ENCODE measurements around the gene SRPK2. TPM values are rescaled to one million over a fixed set of nuclear protein-coding genes. Genes with fewer than 3 reads are reported as not detected.

The SRPK2 gene
- total RNA-seq, 1 experiment from 2014 or later: 59.8 TPM

- TF ChIP-seq EZH2 (IDR thresholded peaks at IDR 0.05; ENCODE audit: borderline replicate concordance, low read depth, low read length, poor library complexity, severe bottlenecking) (no peak), CTCF (conservative IDR thresholded peaks at IDR 0.05; ENCODE audit: low read depth, low read length) (no peak)
- no peaks in the 10 kb centered on the region for H3K27me3 ChIP-seq (replicated peaks; ENCODE audit: insufficient read depth, low read depth, low read length, poor library complexity)
- H3K9me3 ChIP-seq (ENCODE audit: low read depth, low read length, poor library complexity, severe bottlenecking): no peaks in the 10 kb centered on the region
- ChIA-PET CTCF (interaction anchor here (0.6 kb wide), 1 partner anchor 58 kb away, joined by 3 read pairs; no protein-coding TSS in a partner anchor), POLR2A (ENCODE audit: low non-redundant PET) (no interaction called here)
- H3K27ac ChIP-seq (ENCODE audit: low read depth, low read length, poor library complexity, severe bottlenecking): no peak overlapping the region
- no peak overlapping the region for H3K4me3 ChIP-seq (ENCODE audit: low read depth, low read length, poor library complexity, severe bottlenecking)
- DNase-seq (ENCODE audit: low spot score): no peak
- intact Hi-C loops (cut with micrococcal nuclease; ENCODE audit: unreplicated experiment): no loop called here
- no TSS peak for BruUV-seq (replicated peaks)
- H3K36me3 ChIP-seq (ENCODE audit: insufficient read depth, low read length, poor library complexity, severe bottlenecking): no peaks in the 10 kb centered on the region
- no peaks in the 10 kb centered on the region for H3K4me1 ChIP-seq (ENCODE audit: insufficient read depth, low read length, poor library complexity, severe bottlenecking)
Observed at GRCh38 chr7:105322655-105323277, 66.0 kb downstream of the SRPK2 start.

GRCh38 chr7:105321754-105322455, 66.8 kb downstream of the SRPK2 start:
- TF ChIP-seq CTCF (conservative IDR thresholded peaks at IDR 0.05; ENCODE audit: low read depth, low read length): no peak
- no peak for TF ChIP-seq EZH2 (IDR thresholded peaks at IDR 0.05; ENCODE audit: borderline replicate concordance, low read depth, low read length, poor library complexity, severe bottlenecking)
- Histone ChIP-seq H3K4me1 (ENCODE audit: insufficient read depth, low read length, poor library complexity, severe bottlenecking) (no peaks in the 10 kb centered on the region), H3K36me3 (ENCODE audit: insufficient read depth, low read length, poor library complexity, severe bottlenecking) (no peaks in the 10 kb centered on the region), H3K9me3 (ENCODE audit: low read depth, low read length, poor library complexity, severe bottlenecking) (no peaks in the 10 kb centered on the region), H3K27me3 (replicated peaks; ENCODE audit: insufficient read depth, low read depth, low read length, poor library complexity) (no peaks in the 10 kb centered on the region), H3K4me3 (ENCODE audit: low read depth, low read length, poor library complexity, severe bottlenecking) (no peak overlapping the region), H3K27ac (ENCODE audit: low read depth, low read length, poor library complexity, severe bottlenecking) (no peak overlapping the region)
- ChIA-PET POLR2A (ENCODE audit: low non-redundant PET) (no interaction called here), CTCF (no interaction called here)
- no peak for DNase-seq (ENCODE audit: low spot score)
- no TSS peak for BruUV-seq (replicated peaks)
- intact Hi-C loops (cut with micrococcal nuclease; ENCODE audit: unreplicated experiment): no loop called here

- ChIA-PET POLR2A (ENCODE audit: low non-redundant PET) (no interaction called here), CTCF (no interaction called here)
- BruUV-seq (replicated peaks): no TSS peak
Observed at GRCh38 chr7:105320896-105321295, 67.8 kb downstream of the SRPK2 start.

More at GRCh38 chr7:105320896-105321295, 67.8 kb downstream of the SRPK2 start:
- no peaks in the 10 kb centered on the region for H3K27me3 ChIP-seq (replicated peaks; ENCODE audit: insufficient read depth, low read depth, low read length, poor library complexity)
- intact Hi-C loops (cut with micrococcal nuclease; ENCODE audit: unreplicated experiment): no loop called here
- H3K9me3 ChIP-seq (ENCODE audit: low read depth, low read length, poor library complexity, severe bottlenecking): no peaks in the 10 kb centered on the region
- no peaks in the 10 kb centered on the region for H3K36me3 ChIP-seq (ENCODE audit: insufficient read depth, low read length, poor library complexity, severe bottlenecking)
- no peaks in the 10 kb centered on the region for H3K4me1 ChIP-seq (ENCODE audit: insufficient read depth, low read length, poor library complexity, severe bottlenecking)
- no peak overlapping the region for H3K27ac ChIP-seq (ENCODE audit: low read depth, low read length, poor library complexity, severe bottlenecking)
- H3K4me3 ChIP-seq (ENCODE audit: low read depth, low read length, poor library complexity, severe bottlenecking): no peak overlapping the region
- DNase-seq (ENCODE audit: low spot score): no peak
- TF ChIP-seq EZH2 (IDR thresholded peaks at IDR 0.05; ENCODE audit: borderline replicate concordance, low read depth, low read length, poor library complexity, severe bottlenecking) (no peak), CTCF (conservative IDR thresholded peaks at IDR 0.05; ENCODE audit: low read depth, low read length) (no peak)
